ENCODE data around the gene RPL34.
"Not testable (repeated sequence)": the region's sequence is repeated elsewhere in the genome, so short reads cannot be mapped to it uniquely, and the experiment has no call there.

The RPL34 gene

DNA sequence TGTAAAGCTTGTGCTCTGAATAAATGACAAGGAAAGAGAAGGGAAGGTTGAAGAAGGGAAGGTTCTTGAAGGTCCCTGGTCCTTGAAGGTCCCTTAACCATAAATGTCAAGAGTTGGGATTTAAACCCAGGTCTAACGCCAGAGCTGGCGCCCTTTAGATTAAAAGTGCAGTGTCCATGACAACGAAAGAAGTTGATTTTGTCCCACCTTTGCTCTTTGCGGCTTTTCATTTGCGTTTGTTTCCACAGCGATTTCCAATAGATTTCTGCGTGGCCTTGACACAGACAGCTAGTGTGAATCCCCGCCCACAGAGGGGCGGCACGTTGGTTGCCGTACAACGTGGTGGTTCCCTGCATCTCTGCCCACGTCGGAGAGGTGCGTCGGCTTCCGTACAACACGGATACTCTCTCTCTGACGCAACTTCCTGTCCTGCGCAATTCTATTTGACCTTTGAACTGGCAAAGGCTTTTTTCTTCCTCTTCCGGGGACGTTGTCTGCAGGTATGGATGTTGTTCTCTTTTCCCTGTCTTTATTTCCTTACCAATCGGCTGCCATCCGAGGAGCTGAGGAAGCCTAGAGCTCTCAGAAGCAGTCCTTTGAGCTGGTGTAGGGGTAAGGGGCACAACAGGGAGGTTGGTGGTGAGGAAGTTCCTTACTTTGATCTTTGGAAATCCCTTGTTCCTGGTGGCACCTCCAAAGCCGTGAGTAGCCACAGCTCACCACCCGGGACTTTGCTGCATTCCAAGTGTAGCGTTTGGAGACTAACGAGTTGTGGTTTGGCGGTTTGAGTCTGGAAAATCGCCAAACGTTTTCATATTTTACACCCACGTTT lies at the start of gene RPL34:
TSS of gene RPL34 (plus strand) at position 476 of the 832 bp plus-strand sequence. CDS start 1,384 bp downstream, outside the sequence.
- DNase-seq: peak; percentile 82 to 91

DNA sequence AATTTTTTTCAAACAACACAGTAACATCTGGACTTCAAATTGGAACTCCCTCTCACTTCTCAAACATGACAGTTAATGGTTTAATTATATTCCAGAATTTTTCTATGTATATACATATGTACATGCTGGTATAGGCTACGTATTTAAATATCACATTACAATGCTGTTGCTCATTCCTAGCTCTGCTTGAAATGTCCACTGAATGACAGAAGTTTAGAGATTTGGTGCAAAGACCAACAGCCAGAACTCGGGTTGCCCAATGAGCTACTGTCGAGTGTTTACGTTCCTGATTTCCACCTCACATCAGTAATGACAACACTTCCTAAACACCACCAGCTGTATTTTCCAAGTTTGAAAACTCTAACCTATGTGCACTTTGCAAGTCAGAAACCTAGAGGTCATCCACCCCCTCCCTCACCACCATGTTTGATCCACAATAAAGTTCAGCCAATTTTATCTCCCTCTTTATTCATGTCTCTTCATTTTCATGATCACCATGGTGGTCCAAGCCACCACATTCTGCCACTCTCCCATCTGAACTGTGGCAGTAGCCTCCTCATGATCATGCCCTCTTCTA lies 49.3 kb upstream of the RPL34 start:
- no peak for DNase-seq

DNA sequence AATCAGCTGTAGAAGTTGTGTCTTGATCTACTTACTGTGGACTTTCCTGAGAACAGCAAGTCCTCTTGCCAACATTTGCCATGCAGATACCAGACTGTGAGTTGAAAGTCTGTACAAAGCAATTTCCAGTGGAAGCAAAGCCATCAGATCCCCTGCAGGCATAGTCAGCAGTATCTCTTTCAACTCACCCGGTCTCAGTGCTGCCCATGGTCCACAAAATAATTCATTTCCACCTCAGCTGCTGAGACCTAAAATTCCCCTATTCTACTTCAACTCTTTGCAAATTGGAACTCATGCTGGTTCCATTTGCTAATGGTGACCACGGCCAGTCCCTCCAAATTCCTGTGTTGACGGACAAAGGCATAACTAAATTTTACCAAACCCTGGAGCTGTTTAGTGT lies 46.0 kb upstream of the RPL34 start:
- no peak for DNase-seq

DNA sequence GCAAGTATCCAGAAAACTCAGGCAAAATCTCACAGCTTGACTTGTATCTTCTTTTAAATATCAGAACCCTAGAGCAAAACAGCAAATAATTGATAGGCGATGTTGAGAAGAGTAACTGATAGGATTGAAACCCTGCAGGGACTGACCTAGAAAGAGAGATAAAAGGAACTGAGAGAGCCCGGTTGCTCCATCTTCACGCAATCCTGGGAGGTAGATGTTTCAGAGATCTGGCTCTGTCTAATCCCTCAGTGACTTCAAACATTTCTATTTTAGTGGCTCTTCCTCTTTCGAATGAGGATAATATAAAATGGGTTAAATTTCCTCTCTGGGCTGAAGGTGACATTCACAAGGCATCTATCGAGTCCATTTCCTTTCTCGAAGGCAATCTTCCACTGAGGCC lies 39.3 kb upstream of the RPL34 start:
- no peak for DNase-seq

DNA sequence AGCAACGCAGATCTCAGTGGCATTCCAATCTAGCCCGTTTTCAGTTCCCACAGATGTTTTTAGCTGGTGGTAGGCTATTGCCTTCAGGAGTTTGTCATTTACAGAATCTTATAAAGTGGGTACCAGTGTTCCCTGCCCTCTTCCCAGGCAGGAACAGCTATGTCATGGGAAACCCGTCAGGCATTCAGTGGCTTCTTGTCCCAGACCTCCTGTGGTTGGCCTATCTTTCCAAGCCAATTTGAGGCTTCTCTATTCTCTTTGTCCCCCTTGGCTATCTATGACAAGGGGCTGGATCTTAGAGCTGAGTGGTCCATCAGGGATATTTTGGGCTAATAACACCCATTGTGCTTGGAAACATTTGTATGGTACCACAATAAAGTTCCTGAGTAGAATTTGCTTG lies 33.6 kb upstream of the RPL34 start:
- no peak for DNase-seq

DNA sequence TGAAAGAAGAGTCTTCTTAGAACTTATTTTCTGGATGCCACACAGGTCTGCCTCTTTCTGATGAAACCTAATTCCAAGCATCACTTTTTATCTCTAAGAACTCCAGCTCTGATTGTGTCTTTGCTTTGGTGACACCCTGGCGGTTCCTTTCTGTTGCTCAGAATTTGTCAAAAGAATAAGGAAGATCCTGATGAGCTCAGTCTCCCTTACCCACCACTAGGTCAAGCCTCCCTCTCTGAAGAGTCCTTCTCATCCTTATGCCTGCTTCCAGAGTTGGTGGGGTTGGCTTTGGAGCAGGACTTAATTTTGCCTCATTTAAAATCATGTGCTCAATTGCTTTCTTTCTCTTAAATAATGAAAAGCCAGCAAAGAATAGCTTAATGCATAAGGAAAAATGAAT lies 31.5 kb upstream of the RPL34 start:
- no peak for DNase-seq

DNA sequence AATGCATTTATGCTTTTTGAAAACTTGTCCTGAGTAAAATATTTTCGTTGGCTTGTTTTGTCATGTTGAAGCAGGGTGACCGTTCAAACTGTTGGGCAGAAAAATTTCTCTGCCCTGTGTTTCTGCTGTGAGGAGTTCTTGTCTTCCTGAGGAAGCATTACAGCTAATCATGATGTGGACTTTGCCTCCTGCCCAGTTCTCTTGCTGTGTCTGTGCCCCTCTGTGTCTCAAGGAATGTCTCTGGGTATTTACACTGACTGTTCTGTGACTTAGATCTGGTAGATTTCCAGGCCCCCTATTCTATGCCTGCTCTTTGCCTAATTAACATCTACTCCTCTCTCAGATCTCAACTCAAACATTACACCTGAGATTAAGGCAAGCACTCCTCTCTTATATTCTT lies 30.4 kb upstream of the RPL34 start:
- no peak for DNase-seq

DNA sequence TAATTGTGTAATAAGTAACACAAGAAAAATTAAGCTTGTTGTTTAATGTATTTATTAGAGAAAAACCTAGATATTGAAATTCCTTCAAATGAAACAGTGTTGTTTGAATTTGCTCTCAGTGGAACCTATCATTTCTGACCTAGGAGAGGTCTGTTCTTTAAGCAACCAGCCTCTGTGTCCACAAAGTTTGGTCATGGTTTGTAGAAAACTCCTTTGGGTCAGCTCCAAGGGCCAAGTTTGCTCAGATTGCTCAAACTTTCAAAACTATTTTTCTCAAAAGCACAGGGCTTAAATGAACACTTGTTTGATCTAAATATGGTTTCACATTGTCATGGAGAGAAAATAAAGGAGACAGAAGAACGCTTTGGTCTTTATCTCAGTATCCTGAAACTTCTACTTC lies 29.6 kb upstream of the RPL34 start:
- no peak for DNase-seq

DNA sequence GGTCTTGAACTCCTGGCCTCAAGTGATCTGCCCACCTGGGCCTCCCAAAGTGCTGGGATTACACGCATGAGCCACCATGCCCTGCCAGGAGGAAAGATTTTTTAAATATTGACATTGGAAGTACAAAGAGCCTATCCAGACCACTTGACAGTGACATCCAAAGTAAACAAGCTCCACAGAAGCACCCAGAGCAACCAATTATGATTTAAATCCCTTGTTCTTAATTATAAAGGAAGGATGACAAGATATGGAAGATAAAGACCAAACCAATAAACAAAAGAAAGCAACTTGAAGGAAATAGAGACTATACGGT lies 27.7 kb upstream of the RPL34 start:
- DNase-seq: no peak

DNA sequence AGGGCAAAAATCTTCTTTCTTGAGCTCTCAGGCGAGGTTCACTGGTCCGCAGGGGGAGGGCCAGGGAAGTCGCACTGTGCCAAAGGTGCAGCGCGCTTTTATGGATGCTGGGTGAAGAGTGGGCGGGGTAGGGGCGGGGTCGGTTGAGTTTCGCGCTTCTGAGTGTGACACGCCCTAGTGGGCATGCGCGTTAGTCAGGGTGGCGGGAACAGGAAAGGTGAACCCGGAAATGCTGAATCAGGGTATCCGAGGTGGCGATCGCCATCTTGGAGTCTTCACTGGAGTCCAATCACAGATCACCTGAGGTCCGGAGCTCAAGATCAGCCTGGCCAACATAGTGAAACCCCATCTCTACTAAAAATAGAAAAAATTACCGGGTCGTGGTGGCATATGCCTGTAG lies 26.1 kb upstream of the RPL34 start:
- DNase-seq: not testable (repeated sequence)

DNA sequence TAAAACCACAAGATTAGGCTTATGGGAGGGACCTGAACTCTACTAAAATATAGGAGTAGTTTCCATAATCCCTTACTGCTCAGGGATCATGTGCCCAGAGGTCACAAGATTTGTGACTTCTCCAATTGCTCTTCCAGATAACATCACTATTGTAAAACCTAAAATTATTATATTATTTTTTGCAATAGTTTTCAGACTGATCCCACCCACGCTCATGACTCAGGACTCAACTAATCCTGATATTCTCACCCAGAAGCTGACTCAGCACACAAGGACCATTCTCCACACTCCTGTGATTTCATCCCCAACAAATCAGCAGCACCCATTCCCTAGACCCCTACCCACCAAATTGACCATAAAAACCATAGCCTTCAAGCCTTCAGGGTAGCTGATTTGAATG lies 24.0 kb upstream of the RPL34 start:
- no peak for DNase-seq

DNA sequence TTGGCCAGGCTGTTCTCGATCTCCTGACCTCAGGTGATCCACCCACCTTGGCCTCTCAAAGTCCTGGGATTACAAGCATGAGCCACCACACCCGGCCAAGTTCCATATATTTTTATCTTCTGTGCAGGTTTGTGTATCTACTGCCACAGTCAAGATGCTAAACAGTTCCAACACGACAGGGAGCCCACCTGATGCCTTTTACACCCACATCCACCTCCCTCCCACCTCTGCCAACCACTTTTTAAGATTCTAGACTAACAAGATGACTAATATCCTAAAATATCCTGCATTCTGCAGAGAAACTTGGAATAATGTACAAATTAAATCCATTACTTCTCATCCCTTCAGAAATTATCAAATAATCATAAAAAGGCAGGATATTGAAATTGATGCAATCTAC lies 19.3 kb upstream of the RPL34 start:
- DNase-seq: no peak

DNA sequence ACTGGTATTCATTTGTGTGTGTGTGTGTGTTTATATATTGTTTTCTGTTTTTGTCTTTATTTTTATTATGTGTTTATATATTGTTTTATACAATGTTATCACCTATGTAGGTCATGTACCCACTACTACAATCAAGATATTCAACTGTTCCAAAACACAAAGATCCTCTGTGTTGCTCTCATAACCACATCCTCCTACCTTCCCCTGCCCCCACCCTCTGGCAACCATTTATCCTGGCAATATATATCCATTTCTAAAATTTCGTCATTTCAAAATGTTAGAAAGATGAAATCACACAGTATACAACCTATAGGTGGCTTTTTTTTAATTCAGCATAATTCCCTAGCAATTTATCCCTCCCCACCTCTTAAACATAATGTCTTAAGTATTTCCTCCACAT lies 18.8 kb upstream of the RPL34 start:
- no peak for DNase-seq

DNA sequence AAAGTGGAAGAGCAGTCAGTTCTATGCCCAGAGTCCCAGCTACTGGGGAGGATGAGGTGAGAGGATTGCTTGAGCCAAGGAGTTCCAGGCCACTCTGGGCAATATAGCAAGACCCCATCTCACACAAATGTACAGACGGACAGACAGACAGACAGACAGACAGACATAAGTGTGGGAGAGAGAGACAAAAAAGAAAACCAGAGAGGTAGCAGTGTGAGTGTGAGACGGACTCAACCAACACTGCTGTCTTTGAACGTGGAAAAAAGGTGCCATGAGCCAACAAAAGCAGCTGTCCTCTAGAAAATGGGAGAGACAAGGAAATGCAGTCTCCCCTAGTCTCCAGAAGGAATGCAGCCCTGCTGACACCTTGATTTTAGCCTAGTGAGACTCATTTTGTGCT lies 18.2 kb upstream of the RPL34 start:
- no peak for DNase-seq

DNA sequence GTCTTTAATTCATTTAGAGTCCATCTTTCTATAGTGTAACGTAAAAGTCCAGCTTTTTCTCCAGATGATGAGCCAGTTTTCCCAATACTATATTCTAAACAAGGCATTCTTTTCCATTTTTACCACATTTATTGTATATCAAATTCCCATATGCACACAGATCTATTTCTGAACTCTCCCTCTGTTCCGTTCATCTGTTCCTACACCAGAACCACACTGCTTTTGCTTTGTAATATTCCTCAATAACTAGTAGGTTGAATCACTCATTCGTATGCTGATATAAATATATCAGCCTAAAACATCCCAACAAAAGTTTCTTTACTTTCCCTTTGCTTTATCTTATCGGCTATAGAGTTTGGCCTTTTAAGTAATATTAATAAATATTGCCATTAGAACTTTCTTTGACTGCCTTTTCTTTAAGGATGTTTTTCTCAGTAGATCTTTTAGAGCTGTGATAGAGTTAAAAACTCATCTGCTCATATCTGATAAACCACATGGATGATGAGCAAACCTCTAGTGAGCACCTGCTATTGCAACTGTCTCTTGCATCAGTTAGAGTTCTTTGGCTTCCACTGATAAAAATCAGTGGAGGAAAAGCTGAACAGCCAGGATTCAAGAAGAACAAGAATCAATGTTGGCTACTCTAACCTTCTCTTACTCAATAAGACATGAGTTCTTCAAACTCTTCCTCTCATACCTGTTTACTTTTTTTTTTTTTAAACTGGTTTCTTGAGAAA lies 13.1 kb upstream of the RPL34 start:
- DNase-seq: no peak

DNA sequence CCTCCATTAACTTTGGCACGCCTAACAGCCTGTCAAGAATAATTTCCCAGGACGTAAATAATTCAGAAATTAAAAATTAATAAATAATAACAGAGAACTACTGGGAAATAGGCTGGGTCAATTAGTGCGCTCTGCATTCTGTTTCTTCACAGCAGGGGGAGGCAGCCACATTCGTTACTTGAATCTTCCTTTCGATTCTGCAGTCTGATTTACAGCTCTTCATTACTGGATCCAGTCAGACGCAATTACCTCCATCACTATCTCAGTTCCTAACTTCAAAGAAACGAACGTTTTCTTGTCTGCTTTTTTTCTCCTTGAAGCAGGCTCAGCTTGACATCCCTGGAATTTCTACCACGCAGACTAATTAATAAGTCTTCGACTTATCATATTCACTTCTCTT lies 9.0 kb upstream of the RPL34 start:
- DNase-seq: no peak

DNA sequence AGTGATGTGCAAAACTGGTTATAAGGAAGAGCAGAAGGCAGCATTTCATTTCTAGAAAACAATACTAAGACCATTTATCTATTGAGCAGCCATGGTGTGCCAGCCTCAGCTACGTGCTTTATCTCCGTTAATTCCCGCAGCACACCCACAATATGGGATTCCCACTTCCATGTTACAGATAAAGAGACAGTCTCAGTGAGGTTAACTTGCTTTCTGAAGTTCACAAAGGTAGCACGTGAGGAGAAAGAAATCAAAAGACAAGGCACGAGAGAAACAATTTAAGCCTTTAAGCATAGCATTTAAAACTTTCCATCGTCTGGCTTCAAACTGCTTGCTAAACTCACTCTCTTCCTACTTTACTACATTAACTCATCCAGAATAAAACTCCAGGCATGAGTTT lies 8.0 kb upstream of the RPL34 start:
- no peak for DNase-seq

DNA sequence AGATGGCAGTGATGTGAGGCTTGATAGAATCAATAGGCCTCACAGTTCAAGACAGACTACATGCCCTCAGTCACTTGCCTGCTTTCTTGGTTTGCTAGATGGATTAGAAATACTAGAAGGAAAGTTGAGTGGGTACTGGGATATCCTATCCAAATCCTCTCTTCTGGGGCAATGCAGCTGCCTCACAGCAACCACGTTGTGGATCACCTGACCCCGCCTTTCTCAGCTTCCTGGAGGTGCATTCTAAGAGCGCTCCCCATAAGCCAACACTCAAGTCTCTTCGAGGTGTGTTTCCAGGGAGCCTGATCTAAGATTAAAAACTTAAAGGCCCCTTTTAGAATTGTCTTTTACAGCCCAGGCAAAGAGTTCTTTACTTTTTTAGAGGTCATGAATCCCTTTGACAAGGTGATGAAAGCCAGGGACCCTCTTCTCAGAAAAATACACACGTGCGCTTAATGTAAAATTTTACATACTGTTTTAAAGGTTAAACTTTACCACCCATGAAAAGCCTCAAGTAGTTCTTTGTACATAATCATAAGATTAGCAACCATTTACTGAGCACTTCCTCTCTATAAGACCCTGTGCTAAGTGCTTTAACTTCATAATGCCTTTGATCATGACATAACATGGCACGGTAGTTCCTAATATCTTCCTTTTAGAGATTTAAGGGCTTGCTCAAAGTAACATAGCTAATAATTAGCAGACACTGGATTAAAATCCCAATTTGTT lies 840 bp upstream of the RPL34 start:
- DNase-seq: no peak

DNA sequence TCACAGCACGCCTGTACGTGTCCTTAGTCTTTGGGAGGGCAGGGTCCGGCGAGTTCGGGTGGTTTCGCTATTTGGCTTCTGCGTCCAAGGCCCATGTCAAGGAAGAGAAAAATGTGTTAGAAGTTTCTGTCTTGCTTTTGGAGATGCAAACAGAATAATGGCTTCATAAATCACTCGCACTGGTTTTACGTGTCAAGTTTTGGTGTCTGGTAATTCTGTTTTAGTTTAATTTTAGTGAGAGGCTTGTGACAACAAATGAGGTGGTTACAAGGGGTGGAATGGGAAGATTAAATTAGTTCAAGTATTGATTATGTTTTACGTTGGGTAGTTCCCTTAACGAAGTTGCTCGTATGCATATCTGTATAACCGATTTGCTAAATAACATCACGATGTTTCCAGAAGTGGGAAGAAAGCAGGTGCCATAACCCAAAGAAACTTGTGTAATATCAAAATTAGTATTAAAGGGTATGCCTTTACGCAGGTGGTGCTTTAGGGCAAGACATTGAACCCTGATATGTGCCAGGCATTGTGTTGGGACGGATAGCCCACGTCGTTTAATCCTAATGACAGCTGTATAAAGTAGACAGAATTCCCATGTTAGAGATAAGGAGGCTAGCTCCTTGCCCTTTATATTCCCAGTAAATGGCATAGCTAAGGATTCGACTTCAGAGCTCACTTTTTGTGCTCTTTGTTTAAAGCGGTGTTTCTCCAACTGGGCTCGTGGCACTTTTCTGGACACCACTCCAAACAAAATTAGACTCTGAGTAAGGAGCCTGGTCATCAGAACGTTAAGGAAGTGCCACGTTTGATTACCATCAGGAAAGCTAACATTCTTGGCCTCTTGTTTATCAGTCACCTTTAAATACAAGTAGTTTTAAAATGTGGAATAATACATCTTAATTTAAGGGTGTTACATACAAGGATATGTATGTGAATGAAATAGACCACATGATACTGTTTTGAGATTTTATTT lies 843 bp downstream of the RPL34 start:
- no peak for DNase-seq

DNA sequence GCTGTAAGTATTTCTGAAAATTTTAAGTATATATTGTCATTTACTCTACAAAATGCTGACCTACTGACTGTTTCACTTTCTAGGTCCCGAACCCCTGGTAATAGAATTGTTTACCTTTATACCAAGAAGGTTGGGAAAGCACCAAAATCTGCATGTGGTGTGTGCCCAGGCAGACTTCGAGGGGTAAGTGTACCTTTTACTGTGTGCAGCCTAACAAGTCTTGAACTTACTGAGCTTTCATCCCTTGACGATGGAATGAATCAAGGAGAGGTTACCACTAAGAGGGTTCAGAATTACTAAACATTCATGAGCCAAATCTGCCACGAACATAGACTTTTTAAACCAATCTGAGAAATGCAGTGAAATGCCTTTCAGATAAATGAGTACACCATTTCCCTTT lies 1.6 kb downstream of the RPL34 start:
- no peak for DNase-seq

DNA sequence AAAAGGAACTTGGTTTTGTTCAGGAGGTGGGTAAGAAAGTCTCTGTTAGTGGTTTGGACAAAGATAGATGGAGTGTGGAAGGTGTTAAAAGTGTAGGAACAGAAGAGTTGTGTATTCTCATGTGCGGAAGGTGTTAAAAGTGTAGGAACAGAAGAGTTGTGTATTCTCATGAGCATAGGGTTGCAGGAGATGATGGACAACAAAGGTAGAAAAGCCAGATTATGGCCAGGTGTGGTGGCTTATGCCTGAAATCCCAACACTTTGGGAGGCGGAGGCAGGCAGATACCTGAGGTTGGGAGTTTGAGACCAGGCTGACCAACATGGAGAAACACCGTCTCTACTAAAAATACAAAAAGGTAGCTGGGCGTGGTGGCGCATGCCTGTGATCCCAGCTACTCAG lies 2.5 kb downstream of the RPL34 start:
- DNase-seq: no peak

DNA sequence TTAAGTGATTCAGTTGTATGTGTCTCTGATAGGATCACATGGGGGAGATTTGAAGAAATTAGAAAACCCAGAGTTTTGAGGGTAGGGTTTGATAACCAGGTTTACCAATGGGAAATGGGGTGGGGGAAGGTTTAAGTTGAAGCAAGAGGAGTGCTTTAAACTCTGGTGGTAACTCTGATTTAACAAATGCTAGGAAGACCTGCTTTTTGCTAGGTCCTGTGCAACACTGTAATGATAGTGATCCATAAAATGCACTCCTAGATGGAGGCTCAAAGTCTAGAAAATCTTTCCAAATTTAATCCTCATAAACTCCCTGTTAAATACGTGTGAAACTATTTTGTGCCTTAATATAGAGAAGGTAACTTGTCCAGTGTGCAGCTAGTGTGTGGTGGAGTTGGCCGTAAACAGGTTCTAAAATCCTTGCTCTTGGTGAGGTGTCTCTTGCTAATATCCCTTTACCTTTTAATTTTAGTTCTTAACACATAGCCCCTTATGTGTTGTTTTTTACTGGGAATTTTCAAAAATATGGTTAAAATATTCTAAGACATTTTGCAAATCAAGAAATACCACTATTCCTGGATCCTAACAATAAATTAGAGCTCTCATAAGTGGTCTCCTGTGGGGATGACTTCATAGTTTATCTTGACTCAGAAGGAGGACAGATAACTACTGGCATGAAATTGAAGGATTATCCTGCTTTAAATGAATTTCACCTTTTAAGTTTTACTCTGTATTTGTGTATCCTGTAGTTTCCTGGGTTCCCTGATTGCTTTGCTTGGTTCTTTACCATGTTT lies 4.1 kb downstream of the RPL34 start:
- no peak for DNase-seq
